ENCODE measurements around the gene ASB18. TPM values are rescaled to one million over a fixed set of nuclear protein-coding genes. Genes with fewer than 3 reads are reported as not detected.

Gene ASB18
- total and polyA plus RNA-seq, 2 of the 13 experiments (the other 11 are each of a cell fraction or from before 2014, with no cell fraction given), result not detected

DNA sequence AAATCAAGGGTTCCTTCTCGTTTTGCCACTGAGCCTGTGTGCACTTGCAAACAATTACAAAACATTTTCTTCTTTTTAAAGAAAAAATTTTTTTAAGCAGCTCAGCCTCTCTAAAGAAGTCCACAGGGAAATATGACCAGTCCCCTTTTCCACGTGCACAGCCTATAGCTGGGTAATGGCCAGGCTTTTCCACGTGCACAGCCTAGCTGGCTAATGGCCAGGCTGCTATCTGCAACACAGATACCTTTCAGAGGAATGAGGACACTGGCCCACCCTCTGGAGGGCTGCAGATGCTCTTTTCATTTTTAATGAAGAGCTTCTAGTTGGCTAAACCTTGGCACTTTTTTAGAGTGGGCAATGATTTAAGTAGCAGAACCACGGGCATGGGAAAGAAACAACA lies 46.3 kb downstream of the ASB18 start:
- H3K36me3 ChIP-seq (replicated peaks in 1 of 2; ENCODE audit: control insufficient read depth in 1 of 2, insufficient read depth in 2 of 2, low read length in 2 of 2), result no peaks in the 10 kb centered on the region
- H3K4me1 ChIP-seq (ENCODE audit: insufficient read depth, low read length), result no peaks in the 10 kb centered on the region
- H3K9ac ChIP-seq (ENCODE audit: insufficient read depth, low read depth, low read length), result no peak overlapping the region
- no peak overlapping the region for H3K4me3 ChIP-seq (replicated peaks in 1 of 3; ENCODE audit: insufficient read depth in 1 of 3, low read depth in 2 of 3, low read length in 3 of 3)
- no peak overlapping the region for H3K4me2 ChIP-seq (ENCODE audit: low read depth, low read length)
- peaks cover 3 to 49% of the 10 kb centered on the region in 2 experiments; a peak in 4 of 5 replicates for H3K27me3 ChIP-seq (ENCODE audit: control insufficient read depth in 1 of 2, insufficient read depth in 2 of 2, low read length in 2 of 2)
- TF ChIP-seq, protein P1, sequence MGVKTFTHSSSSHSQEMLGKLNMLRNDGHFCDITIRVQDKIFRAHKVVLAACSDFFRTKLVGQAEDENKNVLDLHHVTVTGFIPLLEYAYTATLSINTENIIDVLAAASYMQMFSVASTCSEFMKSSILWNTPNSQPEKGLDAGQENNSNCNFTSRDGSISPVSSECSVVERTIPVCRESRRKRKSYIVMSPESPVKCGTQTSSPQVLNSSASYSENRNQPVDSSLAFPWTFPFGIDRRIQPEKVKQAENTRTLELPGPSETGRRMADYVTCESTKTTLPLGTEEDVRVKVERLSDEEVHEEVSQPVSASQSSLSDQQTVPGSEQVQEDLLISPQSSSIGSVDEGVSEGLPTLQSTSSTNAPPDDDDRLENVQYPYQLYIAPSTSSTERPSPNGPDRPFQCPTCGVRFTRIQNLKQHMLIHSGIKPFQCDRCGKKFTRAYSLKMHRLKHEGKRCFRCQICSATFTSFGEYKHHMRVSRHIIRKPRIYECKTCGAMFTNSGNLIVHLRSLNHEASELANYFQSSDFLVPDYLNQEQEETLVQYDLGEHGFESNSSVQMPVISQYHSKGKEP (CRISPR knock-in tag; IDR thresholded peaks at IDR 0.05), result no peak
- TF ChIP-seq DNMT1 (CRISPR knock-in tag; IDR thresholded peaks at IDR 0.05), result no peak
- TF ChIP-seq ZNF530 (CRISPR knock-in tag; IDR thresholded peaks at IDR 0.05; ENCODE audit: low read depth), result no peak
- no peak for TF ChIP-seq TCF12 (IDR thresholded peaks at IDR 0.05)
- TF ChIP-seq TCF12 (CRISPR knock-in tag; IDR thresholded peaks at IDR 0.05), result no peak
- TF ChIP-seq, protein P2, sequence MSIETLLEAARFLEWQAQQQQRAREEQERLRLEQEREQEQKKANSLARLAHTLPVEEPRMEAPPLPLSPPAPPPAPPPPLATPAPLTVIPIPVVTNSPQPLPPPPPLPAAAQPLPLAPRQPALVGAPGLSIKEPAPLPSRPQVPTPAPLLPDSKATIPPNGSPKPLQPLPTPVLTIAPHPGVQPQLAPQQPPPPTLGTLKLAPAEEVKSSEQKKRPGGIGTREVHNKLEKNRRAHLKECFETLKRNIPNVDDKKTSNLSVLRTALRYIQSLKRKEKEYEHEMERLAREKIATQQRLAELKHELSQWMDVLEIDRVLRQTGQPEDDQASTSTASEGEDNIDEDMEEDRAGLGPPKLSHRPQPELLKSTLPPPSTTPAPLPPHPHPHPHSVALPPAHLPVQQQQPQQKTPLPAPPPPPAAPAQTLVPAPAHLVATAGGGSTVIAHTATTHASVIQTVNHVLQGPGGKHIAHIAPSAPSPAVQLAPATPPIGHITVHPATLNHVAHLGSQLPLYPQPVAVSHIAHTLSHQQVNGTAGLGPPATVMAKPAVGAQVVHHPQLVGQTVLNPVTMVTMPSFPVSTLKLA (IDR thresholded peaks at IDR 0.05), result 0 out of 2 replicates have a peak, but pooled peaks have one; percentile 20
- no peak for TF ChIP-seq BCL6 (CRISPR knock-in tag; IDR thresholded peaks at IDR 0.05)
- no peak for TF ChIP-seq SATB2 (CRISPR knock-in tag; IDR thresholded peaks at IDR 0.05)
- H2AFZ ChIP-seq (ENCODE audit: low read length), result no peak overlapping the region
- intact Hi-C loops (cut with micrococcal nuclease; ENCODE audit: unreplicated experiment) (no loop called here), in situ Hi-C loops (cut with HindIII; ENCODE audit: extremely low pct_ligation_motif_present, low pct_unique_long_range_greater_than_20kb) (no loop called here)
- CTCF ChIA-PET (ENCODE audit: low intra/inter-chr PET ratio, low total read pairs), result no interaction called here
- BruUV-seq (replicated peaks), result no TSS peak
- no peak for FAIRE-seq
- H3K9me3 ChIP-seq (ENCODE audit: low read length), result no peaks in the 10 kb centered on the region
- 3% methylated on average over 4 of the region's 4 CpGs for WGBS (ENCODE audit: low lambda C conversion rate)
- no peak overlapping the region for H3K27ac ChIP-seq (ENCODE audit: extremely low read length, insufficient read depth, low read length)
- no peaks in the 10 kb centered on the region for H3K79me2 ChIP-seq (ENCODE audit: insufficient read depth, low read length)
- POLR2A ChIA-PET, result no interaction called here
- ATAC-seq, result no peak
- no peaks in the 10 kb centered on the region for H4K20me1 ChIP-seq (ENCODE audit: insufficient read depth, low read length)
- no peak for DNase-seq (ENCODE audit: low spot score)
